Measurements from ENCODE around the gene GLYATL2. TPM values are rescaled to one million over a fixed set of nuclear protein-coding genes. Genes with fewer than 3 reads are reported as not detected.
A peak's percentile ranks its signal among the peaks of the same experiment; 100 is the strongest.

Gene GLYATL2
- total and polyA plus RNA-seq, 2 of the 13 experiments (the other 11 are each of a cell fraction or from before 2014, with no cell fraction given): not detected

DNA sequence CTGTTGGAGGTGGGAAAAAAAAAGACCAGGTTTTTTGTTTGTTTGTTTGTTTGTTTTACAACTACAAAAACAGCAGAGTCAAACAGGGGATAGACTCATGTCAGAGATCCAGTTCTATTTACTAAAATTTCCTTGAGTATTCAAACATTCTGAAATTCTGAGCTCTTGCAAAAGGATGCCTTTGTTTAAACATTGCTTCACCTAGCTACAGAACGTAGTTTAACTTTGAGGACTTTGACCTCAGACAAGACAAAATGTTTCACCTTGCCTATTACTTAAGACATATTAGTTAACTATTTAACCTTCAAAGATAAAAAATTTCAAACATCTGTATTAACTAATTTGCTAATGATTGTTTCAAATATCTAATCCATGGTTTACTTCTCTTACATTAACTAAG lies 36.1 kb upstream of the GLYATL2 start (continued):
- TF ChIP-seq EP300 (IDR thresholded peaks at IDR 0.05; ENCODE audit: low read depth in 2 of 2, low read length in 2 of 2): peak; percentile 34 to 88; a peak in 3 of 4 replicates
- no peak for TF ChIP-seq EP300 (CRISPR knock-in tag; IDR thresholded peaks at IDR 0.05; ENCODE audit: borderline replicate concordance)
- TF ChIP-seq ATF7-NPFF (CRISPR knock-in tag; IDR thresholded peaks at IDR 0.05; ENCODE audit: low read depth): no peak
- TF ChIP-seq ZNF329 (CRISPR knock-in tag; IDR thresholded peaks at IDR 0.05; ENCODE audit: low read depth): no peak
- TF ChIP-seq ZBTB38 (CRISPR knock-in tag; IDR thresholded peaks at IDR 0.05): no peak
- no peak for TF ChIP-seq ZNF816 (CRISPR knock-in tag; IDR thresholded peaks at IDR 0.05; ENCODE audit: borderline replicate concordance)
- TF ChIP-seq BCL6 (CRISPR knock-in tag; IDR thresholded peaks at IDR 0.05): peak; percentile 96
- no peak for TF ChIP-seq HNRNPLL (IDR thresholded peaks at IDR 0.05; ENCODE audit: low read depth, low read length, poor library complexity, severe bottlenecking)
- TF ChIP-seq IRX3 (CRISPR knock-in tag; IDR thresholded peaks at IDR 0.05; ENCODE audit: borderline replicate concordance, low read depth): no peak
- no peak for TF ChIP-seq JDP2 (CRISPR knock-in tag; IDR thresholded peaks at IDR 0.05; ENCODE audit: borderline replicate concordance)
- TF ChIP-seq KAT8 (CRISPR knock-in tag; IDR thresholded peaks at IDR 0.05): 0 out of 2 replicates have a peak, but pooled peaks have one; percentile 20
- no peak for TF ChIP-seq PITX1 (CRISPR knock-in tag; IDR thresholded peaks at IDR 0.05)
- TF ChIP-seq, protein P1, sequence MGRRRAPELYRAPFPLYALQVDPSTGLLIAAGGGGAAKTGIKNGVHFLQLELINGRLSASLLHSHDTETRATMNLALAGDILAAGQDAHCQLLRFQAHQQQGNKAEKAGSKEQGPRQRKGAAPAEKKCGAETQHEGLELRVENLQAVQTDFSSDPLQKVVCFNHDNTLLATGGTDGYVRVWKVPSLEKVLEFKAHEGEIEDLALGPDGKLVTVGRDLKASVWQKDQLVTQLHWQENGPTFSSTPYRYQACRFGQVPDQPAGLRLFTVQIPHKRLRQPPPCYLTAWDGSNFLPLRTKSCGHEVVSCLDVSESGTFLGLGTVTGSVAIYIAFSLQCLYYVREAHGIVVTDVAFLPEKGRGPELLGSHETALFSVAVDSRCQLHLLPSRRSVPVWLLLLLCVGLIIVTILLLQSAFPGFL (CRISPR knock-in tag; IDR thresholded peaks at IDR 0.05): no peak
- no peak for TF ChIP-seq ZNF614 (CRISPR knock-in tag; IDR thresholded peaks at IDR 0.05; ENCODE audit: borderline replicate concordance)
- TF ChIP-seq ONECUT2 (CRISPR knock-in tag; IDR thresholded peaks at IDR 0.05): no peak
- TF ChIP-seq SP1 (IDR thresholded peaks at IDR 0.05): no peak
- TF ChIP-seq SP1 (CRISPR knock-in tag; IDR thresholded peaks at IDR 0.05): no peak
- 0 out of 2 replicates have a peak, but pooled peaks have one; percentile 47 for TF ChIP-seq TRIM24 (CRISPR knock-in tag; IDR thresholded peaks at IDR 0.05)
- no peak for TF ChIP-seq ZNF605 (CRISPR knock-in tag; IDR thresholded peaks at IDR 0.05)
- TF ChIP-seq, protein P2, sequence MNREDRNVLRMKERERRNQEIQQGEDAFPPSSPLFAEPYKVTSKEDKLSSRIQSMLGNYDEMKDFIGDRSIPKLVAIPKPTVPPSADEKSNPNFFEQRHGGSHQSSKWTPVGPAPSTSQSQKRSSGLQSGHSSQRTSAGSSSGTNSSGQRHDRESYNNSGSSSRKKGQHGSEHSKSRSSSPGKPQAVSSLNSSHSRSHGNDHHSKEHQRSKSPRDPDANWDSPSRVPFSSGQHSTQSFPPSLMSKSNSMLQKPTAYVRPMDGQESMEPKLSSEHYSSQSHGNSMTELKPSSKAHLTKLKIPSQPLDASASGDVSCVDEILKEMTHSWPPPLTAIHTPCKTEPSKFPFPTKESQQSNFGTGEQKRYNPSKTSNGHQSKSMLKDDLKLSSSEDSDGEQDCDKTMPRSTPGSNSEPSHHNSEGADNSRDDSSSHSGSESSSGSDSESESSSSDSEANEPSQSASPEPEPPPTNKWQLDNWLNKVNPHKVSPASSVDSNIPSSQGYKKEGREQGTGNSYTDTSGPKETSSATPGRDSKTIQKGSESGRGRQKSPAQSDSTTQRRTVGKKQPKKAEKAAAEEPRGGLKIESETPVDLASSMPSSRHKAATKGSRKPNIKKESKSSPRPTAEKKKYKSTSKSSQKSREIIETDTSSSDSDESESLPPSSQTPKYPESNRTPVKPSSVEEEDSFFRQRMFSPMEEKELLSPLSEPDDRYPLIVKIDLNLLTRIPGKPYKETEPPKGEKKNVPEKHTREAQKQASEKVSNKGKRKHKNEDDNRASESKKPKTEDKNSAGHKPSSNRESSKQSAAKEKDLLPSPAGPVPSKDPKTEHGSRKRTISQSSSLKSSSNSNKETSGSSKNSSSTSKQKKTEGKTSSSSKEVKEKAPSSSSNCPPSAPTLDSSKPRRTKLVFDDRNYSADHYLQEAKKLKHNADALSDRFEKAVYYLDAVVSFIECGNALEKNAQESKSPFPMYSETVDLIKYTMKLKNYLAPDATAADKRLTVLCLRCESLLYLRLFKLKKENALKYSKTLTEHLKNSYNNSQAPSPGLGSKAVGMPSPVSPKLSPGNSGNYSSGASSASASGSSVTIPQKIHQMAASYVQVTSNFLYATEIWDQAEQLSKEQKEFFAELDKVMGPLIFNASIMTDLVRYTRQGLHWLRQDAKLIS (CRISPR knock-in tag; IDR thresholded peaks at IDR 0.05): no peak
- no peak for TF ChIP-seq MTF1 (CRISPR knock-in tag; IDR thresholded peaks at IDR 0.05)
- TF ChIP-seq, protein P3, sequence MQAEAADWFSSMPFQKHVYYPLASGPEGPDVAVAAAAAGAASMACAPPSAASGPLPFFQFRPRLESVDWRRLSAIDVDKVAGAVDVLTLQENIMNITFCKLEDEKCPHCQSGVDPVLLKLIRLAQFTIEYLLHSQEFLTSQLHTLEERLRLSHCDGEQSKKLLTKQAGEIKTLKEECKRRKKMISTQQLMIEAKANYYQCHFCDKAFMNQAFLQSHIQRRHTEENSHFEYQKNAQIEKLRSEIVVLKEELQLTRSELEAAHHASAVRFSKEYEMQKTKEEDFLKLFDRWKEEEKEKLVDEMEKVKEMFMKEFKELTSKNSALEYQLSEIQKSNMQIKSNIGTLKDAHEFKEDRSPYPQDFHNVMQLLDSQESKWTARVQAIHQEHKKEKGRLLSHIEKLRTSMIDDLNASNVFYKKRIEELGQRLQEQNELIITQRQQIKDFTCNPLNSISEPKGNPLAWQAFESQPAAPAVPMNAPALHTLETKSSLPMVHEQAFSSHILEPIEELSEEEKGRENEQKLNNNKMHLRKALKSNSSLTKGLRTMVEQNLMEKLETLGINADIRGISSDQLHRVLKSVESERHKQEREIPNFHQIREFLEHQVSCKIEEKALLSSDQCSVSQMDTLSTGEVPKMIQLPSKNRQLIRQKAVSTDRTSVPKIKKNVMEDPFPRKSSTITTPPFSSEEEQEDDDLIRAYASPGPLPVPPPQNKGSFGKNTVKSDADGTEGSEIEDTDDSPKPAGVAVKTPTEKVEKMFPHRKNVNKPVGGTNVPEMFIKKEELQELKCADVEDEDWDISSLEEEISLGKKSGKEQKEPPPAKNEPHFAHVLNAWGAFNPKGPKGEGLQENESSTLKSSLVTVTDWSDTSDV (CRISPR knock-in tag; IDR thresholded peaks at IDR 0.05): no peak
- peak; percentile 43; the same call in 1 of the 2 replicates for TF ChIP-seq THAP11 (CRISPR knock-in tag; IDR thresholded peaks at IDR 0.05)
- TF ChIP-seq, protein P4, sequence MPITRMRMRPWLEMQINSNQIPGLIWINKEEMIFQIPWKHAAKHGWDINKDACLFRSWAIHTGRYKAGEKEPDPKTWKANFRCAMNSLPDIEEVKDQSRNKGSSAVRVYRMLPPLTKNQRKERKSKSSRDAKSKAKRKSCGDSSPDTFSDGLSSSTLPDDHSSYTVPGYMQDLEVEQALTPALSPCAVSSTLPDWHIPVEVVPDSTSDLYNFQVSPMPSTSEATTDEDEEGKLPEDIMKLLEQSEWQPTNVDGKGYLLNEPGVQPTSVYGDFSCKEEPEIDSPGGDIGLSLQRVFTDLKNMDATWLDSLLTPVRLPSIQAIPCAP (CRISPR knock-in tag; IDR thresholded peaks at IDR 0.05; ENCODE audit: low read depth): no peak
- TF ChIP-seq CENPT (CRISPR knock-in tag; IDR thresholded peaks at IDR 0.05; ENCODE audit: low read depth): no peak
